Breast epithelium (tissue), 4 donors: ENCODE measurements around the gene MIER2. TPM values are rescaled to one million over a fixed set of nuclear protein-coding genes. Genes with fewer than 3 reads are reported as not detected.

Experiments used
- DNase-seq, 2 donors: peaks; one replicate each; pipeline ENCODE4 v3.0.0-alpha.2; 2019; ENCODE audit warnings: low spot score in 2 of 2
- H3K27ac ChIP-seq, 2 donors: fragments of 200-600 bp; sonication (generic) in 1 of 2; one replicate each; pipeline ENCODE4 v1.5.1; 2016 to 2019; ENCODE audit warnings: mild to moderate bottlenecking in 1 of 2
- H3K27me3 ChIP-seq, 2 donors: fragments of 200-600 bp; sonication (generic) in 1 of 2; one replicate each; pipeline versions ENCODE4 v1.5.1 to v1.6.0; 2017 to 2019; ENCODE audit warnings: control low read depth in 1 of 2, mild to moderate bottlenecking in 1 of 2
- H3K36me3 ChIP-seq: fragments of 200-600 bp; one replicate; pipeline ENCODE4 v1.5.1; 2019
- H3K4me1 ChIP-seq, 2 donors: fragments of 200-600 bp; sonication (generic); one replicate each; pipeline ENCODE4 v1.5.1; 2016 to 2019; ENCODE audit warnings: control low read depth in 1 of 2
- H3K4me3 ChIP-seq, 3 donors: fragments of 200-600 bp; sonication (generic); 1 replicate in 2 of 3; 2 replicates in 1 of 3; pipeline ENCODE4 v1.5.1; 2016 to 2019; ENCODE audit warnings: mild to moderate bottlenecking in 3 of 3, moderate library complexity in 2 of 3
- H3K9me3 ChIP-seq, 2 donors: fragments of 200-600 bp; sonication (generic) in 1 of 2; one replicate each; pipeline ENCODE4 v1.5.1; 2016 to 2019; ENCODE audit warnings: control low read depth in 1 of 2
- POLR2A ChIP-seq: fragments of 450-650 bp; IDR thresholded peaks from one replicate; pipeline ENCODE4 v1.6.1; 2016; ENCODE audit warnings: antibody characterized with exemption, mild to moderate bottlenecking, moderate library complexity
- POLR2AphosphoS5 ChIP-seq, 3 donors: sonication (generic); formaldehyde crosslinking; IDR thresholded peaks; one replicate each; pipeline ENCODE4 v1.6.1; 2017; ENCODE audit warnings: antibody characterized with exemption in 3 of 3
- intact Hi-C: fragments of 100-400 bp; cut with DNase I; formaldehyde crosslinking; loops from one replicate; pipeline ENCODE4 v1.15.1; 2023; ENCODE audit warnings: low total_unique reads
- total RNA-seq, 3 donors: library from RNA; depleted of rRNA; stranded (reverse); fragments of >200 nt; gene quantifications; one replicate each; pipeline ENCODE4 v1.1.0, GENCODE V29; 2016
- TF ChIP-seq, protein P1 (sequence below), 3 donors: fragments of 450-650 bp; IDR thresholded peaks; one replicate each; pipeline ENCODE4 v1.5.1; 2016 to 2017; ENCODE audit warnings: antibody characterized with exemption in 3 of 3, mild to moderate bottlenecking in 3 of 3, moderate library complexity in 3 of 3

The MIER2 gene
- total RNA-seq, 3 donors from 2014 or later, result 5.4 to 17.0 (median 12.8) TPM

DNA sequence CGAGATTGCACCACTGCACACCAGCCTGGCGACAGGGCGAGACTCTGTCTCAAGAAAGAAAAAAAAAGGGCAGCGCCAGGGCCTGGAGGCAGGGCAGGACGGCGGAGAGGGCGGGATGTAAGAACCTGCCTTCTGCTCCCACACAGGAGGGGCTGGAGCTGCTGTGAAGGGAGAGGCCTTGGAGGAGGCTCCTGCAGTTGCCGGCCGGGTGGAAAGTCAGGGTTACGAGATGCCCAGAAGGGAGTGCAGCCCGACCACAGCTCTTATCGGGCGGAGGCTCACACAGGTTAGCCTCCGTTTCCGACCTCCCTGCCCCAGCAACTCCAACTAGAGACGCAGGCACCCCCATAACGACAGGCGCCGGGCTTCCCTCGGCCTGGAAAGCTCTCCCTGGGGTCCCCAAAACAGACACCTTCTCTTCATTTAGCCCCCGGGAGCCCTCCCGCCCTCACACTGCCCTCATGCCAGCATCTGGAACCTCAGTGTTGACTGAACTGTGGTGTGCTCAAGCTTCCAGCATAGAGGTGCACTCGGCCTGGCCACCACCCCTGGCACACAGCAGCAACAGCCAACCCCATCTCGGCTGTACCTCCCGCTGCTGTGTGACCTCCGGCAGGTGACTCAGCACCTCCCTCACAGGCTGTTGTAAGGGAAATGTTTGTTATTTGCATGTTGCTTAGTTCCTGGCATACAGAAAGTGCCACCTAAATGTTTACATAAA is 54.8 kb downstream of the MIER2 start:
- no peaks in the 10 kb centered on the region for H3K36me3 ChIP-seq
- TF ChIP-seq POLR2A (no peak), POLR2AphosphoS5 (IDR thresholded peaks at IDR 0.05) (no peak)
- TF ChIP-seq, protein P1, sequence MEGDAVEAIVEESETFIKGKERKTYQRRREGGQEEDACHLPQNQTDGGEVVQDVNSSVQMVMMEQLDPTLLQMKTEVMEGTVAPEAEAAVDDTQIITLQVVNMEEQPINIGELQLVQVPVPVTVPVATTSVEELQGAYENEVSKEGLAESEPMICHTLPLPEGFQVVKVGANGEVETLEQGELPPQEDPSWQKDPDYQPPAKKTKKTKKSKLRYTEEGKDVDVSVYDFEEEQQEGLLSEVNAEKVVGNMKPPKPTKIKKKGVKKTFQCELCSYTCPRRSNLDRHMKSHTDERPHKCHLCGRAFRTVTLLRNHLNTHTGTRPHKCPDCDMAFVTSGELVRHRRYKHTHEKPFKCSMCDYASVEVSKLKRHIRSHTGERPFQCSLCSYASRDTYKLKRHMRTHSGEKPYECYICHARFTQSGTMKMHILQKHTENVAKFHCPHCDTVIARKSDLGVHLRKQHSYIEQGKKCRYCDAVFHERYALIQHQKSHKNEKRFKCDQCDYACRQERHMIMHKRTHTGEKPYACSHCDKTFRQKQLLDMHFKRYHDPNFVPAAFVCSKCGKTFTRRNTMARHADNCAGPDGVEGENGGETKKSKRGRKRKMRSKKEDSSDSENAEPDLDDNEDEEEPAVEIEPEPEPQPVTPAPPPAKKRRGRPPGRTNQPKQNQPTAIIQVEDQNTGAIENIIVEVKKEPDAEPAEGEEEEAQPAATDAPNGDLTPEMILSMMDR (IDR thresholded peaks at IDR 0.05), result no peak
- intact Hi-C loops, result no loop called here
- peaks cover 0 to 11% of the 10 kb centered on the region in 2 donors for H3K27me3 ChIP-seq
- peak; percentile 86 for DNase-seq
- peaks cover 0 to 28% of the 10 kb centered on the region in 2 donors for H3K4me1 ChIP-seq
- H3K4me3 ChIP-seq, result peak overlapping the region in 2 of 3 donors; percentile 74 to 86
- peak overlapping the region; percentile 93 to 95 for H3K27ac ChIP-seq
- H3K9me3 ChIP-seq, result no peaks in the 10 kb centered on the region

DNA sequence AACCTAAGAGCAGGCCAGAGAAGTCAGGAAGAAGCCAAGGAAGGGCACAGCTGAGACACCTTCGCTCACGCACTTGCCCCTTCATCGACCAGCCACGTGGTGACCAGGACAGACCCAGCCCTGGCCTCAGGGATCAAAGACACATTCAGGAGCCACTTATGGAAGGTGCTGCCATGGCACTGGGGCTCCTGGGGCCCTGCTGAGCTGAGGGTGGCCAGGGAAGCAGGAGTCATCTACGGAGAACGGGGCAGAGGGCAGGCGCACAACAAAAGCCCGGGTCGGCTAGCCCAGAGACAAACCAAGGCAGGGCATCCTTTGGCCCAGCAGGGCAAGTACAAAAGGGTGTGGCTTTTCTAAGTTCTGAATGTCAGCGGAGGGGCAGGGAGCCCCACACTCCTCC is 55.7 kb downstream of the MIER2 start:
- peaks cover 0 to 19% of the 10 kb centered on the region in 2 donors for H3K4me1 ChIP-seq
- intact Hi-C loops, result no loop called here
- peaks cover 0 to 11% of the 10 kb centered on the region in 2 donors for H3K27me3 ChIP-seq
- peak overlapping the region in 2 of 3 donors; percentile 74 to 86 for H3K4me3 ChIP-seq
- DNase-seq, result no peak
- peak overlapping the region; percentile 93 to 95 for H3K27ac ChIP-seq
- no peaks in the 10 kb centered on the region for H3K9me3 ChIP-seq
- no peaks in the 10 kb centered on the region for H3K36me3 ChIP-seq
- TF ChIP-seq POLR2A, result no peak
- TF ChIP-seq, protein P1 (IDR thresholded peaks at IDR 0.05), result no peak
- no peak for TF ChIP-seq POLR2AphosphoS5 (IDR thresholded peaks at IDR 0.05)

DNA sequence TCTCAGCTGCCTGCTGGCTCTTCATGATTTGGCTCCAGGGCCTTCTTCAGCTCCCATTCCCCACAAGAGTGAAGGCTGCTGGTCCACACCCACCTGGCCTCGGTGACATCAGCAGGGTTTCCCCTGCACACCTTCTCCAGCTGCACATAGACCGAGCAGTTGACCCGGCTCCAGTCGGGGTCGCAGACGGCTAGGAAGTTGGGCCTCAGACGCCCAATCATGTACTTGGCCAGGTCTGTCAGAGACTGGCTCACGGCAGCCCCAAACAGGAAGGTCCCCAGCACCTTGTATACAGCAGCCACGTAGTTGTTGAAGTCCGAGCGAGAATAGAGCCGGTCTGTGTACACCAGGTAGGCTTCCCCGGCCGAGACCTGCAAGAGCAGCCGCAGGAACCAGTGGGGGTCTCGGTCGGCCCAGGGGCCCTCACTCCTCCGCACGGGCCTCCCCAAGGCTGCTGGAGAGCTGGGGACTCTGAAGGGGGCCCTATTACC is 57.2 kb downstream of the MIER2 start:
- Histone ChIP-seq H3K36me3 (no peaks in the 10 kb centered on the region), H3K4me1 (peaks cover 0 to 11% of the 10 kb centered on the region in 2 donors), H3K27ac (peak overlapping the region; percentile 10 to 95), H3K4me3 (no peak overlapping the region), H3K9me3 (no peaks in the 10 kb centered on the region), H3K27me3 (peaks cover 0 to 4% of the 10 kb centered on the region in 2 donors)
- TF ChIP-seq, protein P1 (IDR thresholded peaks at IDR 0.05), result no peak
- TF ChIP-seq POLR2AphosphoS5 (IDR thresholded peaks at IDR 0.05), result no peak
- TF ChIP-seq POLR2A, result no peak
- no peak for DNase-seq
- intact Hi-C loops, result no loop called here

DNA sequence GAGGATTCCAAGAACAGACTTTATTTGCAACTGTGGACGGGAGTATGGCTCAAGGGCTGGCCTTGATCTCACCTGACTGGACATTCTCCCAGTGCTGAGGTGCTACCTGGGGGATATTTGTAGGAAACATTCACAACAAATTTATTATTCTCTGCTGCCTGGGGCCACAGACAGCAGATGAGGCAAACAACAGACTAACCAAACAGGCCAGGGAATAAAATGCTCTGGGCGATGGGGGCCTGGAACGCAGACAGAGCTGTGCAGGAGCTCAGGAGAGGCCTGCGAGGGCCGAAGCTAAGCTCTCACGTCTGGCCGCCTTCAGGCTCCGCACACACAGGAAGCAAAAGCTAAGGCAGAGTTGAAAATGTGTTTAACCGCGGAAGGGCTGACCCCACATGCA is 61.2 kb downstream of the MIER2 start:
- Histone ChIP-seq H3K4me1 (peaks cover 0 to 2% of the 10 kb centered on the region in 2 donors), H3K36me3 (no peaks in the 10 kb centered on the region), H3K4me3 (no peak overlapping the region), H3K27me3 (no peaks in the 10 kb centered on the region), H3K27ac (peak overlapping the region; percentile 27 to 49), H3K9me3 (no peaks in the 10 kb centered on the region)
- intact Hi-C loops, result no loop called here
- no peak for DNase-seq
- TF ChIP-seq, protein P1 (IDR thresholded peaks at IDR 0.05), result no peak
- no peak for TF ChIP-seq POLR2AphosphoS5 (IDR thresholded peaks at IDR 0.05)
- no peak for TF ChIP-seq POLR2A

DNA sequence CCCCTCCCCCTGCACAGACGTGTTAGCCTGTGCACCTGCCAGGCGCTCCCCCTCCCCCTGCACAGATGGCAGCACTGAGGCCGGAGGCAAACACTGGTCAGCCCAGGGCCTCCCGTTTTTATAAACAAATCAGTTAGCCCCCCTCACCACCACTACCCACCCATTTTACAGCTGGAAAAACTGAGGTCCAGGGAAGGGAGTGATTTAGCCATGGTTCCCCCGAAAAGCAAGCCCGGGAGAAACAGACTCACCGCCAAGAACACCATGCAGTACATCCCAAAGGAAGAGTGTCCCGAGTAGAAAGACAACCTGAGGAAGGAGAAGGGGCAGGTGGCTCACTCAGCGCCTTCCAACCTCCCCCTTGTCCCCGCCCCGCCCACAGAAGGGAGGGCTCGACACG is 62.1 kb downstream of the MIER2 start:
- TF ChIP-seq POLR2AphosphoS5 (IDR thresholded peaks at IDR 0.05) (no peak), POLR2A (no peak)
- TF ChIP-seq, protein P1 (IDR thresholded peaks at IDR 0.05), result no peak
- DNase-seq, result no peak
- intact Hi-C loops, result no loop called here
- Histone ChIP-seq H3K9me3 (no peaks in the 10 kb centered on the region), H3K36me3 (no peaks in the 10 kb centered on the region), H3K4me3 (no peak overlapping the region), H3K27me3 (no peaks in the 10 kb centered on the region), H3K4me1 (no peaks in the 10 kb centered on the region), H3K27ac (no peak overlapping the region)
